Effector memory CD4-positive, alpha-beta T cell (primary cell): ENCODE data around the gene NCMAP.
"Not testable (repeated sequence)": the region's sequence is repeated elsewhere in the genome, so short reads cannot be mapped to it uniquely, and the experiment has no call there.

Experiments used
- DNase-seq, 3 donors: peaks; one replicate each; pipeline ENCODE4 v3.0.0-alpha.2; 2020
- H3K27ac ChIP-seq: 2 replicates; pipeline ENCODE4 v1.7.0; 2013; ENCODE audit warnings: mild to moderate bottlenecking, low read length, moderate library complexity; ENCODE audit not compliant: insufficient read depth, poor library complexity, severe bottlenecking
- H3K27me3 ChIP-seq: replicated peaks from 2 replicates; pipeline ENCODE4 v1.7.0; 2013; ENCODE audit warnings: mild to moderate bottlenecking, low read length; ENCODE audit not compliant: insufficient read depth, control insufficient read depth, poor library complexity, severe bottlenecking
- H3K36me3 ChIP-seq: 2 replicates; pipeline ENCODE4 v1.7.0; 2013; ENCODE audit warnings: mild to moderate bottlenecking, low read length, moderate library complexity; ENCODE audit not compliant: control insufficient read depth, insufficient read depth
- H3K4me1 ChIP-seq: 2 replicates; pipeline ENCODE4 v1.7.0; 2013; ENCODE audit warnings: low read length, mild to moderate bottlenecking; ENCODE audit not compliant: control insufficient read depth, insufficient read depth, poor library complexity, severe bottlenecking
- H3K4me3 ChIP-seq: 2 replicates; pipeline ENCODE4 v1.7.0; 2013; ENCODE audit warnings: low read length, low read depth, mild to moderate bottlenecking; ENCODE audit not compliant: insufficient read depth, poor library complexity, severe bottlenecking
- H3K9me3 ChIP-seq: 2 replicates; pipeline ENCODE4 v1.7.0; 2013; ENCODE audit warnings: mild to moderate bottlenecking, low read length, moderate library complexity; ENCODE audit not compliant: control insufficient read depth

The NCMAP gene

GRCh38 chr1:24540906-24541710 lies 14.8 kb upstream of the NCMAP start:
- no peak for DNase-seq
- no peaks in the 10 kb centered on the region for H3K36me3 ChIP-seq
- H3K9me3 ChIP-seq, result no peaks in the 10 kb centered on the region
- H3K4me3 ChIP-seq, result no peak overlapping the region
- peaks cover 42% of the 10 kb centered on the region for H3K4me1 ChIP-seq
- no peak overlapping the region for H3K27ac ChIP-seq
- H3K27me3 ChIP-seq, result no peaks in the 10 kb centered on the region

DNA sequence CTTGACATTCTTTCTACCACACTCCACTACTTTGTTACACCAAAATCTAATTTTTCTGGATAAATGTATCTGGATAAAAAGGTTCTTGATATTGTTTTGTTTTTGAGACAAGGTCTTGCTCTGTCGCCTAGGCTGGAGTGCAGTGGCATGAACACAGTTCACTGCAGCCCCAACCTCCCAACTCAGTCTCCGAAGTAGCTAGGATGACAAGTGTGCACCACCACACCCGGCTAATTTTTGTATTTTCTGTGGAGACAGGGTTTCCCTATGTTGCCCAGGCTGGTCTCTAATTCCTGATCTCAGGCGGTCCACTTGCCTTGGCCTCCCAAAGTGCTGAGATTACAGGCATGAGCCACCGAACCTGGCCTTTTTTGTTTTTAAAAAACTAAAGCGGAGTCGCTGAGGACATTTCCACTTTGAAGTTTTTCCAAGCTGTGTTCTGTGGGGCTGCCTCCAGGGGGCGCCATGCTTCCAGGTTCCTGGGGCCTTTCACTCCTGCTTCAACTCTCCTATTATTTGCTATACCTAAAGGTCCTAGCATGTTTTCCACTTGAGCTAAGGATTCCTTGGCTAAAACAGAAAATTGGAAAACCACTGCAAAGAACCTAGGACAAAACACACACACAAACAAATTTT lies 14.1 kb upstream of the NCMAP start:
- H3K4me3 ChIP-seq, result no peak overlapping the region
- no peak for DNase-seq
- peaks cover 38% of the 10 kb centered on the region for H3K4me1 ChIP-seq
- H3K27me3 ChIP-seq, result no peaks in the 10 kb centered on the region
- no peak overlapping the region for H3K27ac ChIP-seq
- no peaks in the 10 kb centered on the region for H3K36me3 ChIP-seq
- no peaks in the 10 kb centered on the region for H3K9me3 ChIP-seq

GRCh38 chr1:24544239-24544638 lies 11.6 kb upstream of the NCMAP start:
- Histone ChIP-seq H3K27ac (no peak overlapping the region), H3K27me3 (no peaks in the 10 kb centered on the region)

GRCh38 chr1:24545662-24546061 lies 10.2 kb upstream of the NCMAP start:
- H3K36me3 ChIP-seq, result no peaks in the 10 kb centered on the region
- H3K4me3 ChIP-seq, result no peak overlapping the region
- no peak for DNase-seq
- no peaks in the 10 kb centered on the region for H3K9me3 ChIP-seq
- peaks cover 21% of the 10 kb centered on the region for H3K4me1 ChIP-seq
- H3K27me3 ChIP-seq, result no peaks in the 10 kb centered on the region
- no peak overlapping the region for H3K27ac ChIP-seq

More at GRCh38 chr1:24544239-24544638, 11.6 kb upstream of the NCMAP start:
- DNase-seq, result no peak
- Histone ChIP-seq H3K9me3 (no peaks in the 10 kb centered on the region), H3K4me1 (peaks cover 31% of the 10 kb centered on the region), H3K4me3 (no peak overlapping the region), H3K36me3 (no peaks in the 10 kb centered on the region)

GRCh38 chr1:24547195-24547594 lies 8.7 kb upstream of the NCMAP start:
- no peaks in the 10 kb centered on the region for H3K9me3 ChIP-seq
- H3K36me3 ChIP-seq, result no peaks in the 10 kb centered on the region
- peaks cover 11% of the 10 kb centered on the region for H3K4me1 ChIP-seq
- no peaks in the 10 kb centered on the region for H3K27me3 ChIP-seq
- no peak overlapping the region for H3K27ac ChIP-seq
- no peak overlapping the region for H3K4me3 ChIP-seq
- DNase-seq, result no peak

GRCh38 chr1:24548070-24548469 lies 7.8 kb upstream of the NCMAP start:
- no peaks in the 10 kb centered on the region for H3K9me3 ChIP-seq
- no peak overlapping the region for H3K4me3 ChIP-seq
- peaks cover 11% of the 10 kb centered on the region for H3K4me1 ChIP-seq
- no peaks in the 10 kb centered on the region for H3K27me3 ChIP-seq
- no peak overlapping the region for H3K27ac ChIP-seq
- no peaks in the 10 kb centered on the region for H3K36me3 ChIP-seq
- DNase-seq, result no peak

- not testable (repeated sequence) for H3K27me3 ChIP-seq, DNase-seq, H3K9me3 ChIP-seq, H3K4me3 ChIP-seq, H3K36me3 ChIP-seq, H3K27ac ChIP-seq
- peaks cover 11% of the 10 kb centered on the region for H3K4me1 ChIP-seq
These were observed 6.7 kb upstream of the NCMAP start for GRCh38 chr1:24549210-24549609.

- no peak for DNase-seq
- Histone ChIP-seq H3K27me3 (peaks cover 6% of the 10 kb centered on the region), H3K27ac (no peak overlapping the region), H3K9me3 (no peaks in the 10 kb centered on the region), H3K4me3 (no peak overlapping the region), H3K36me3 (no peaks in the 10 kb centered on the region), H3K4me1 (peaks cover 9% of the 10 kb centered on the region)
These were observed 4.5 kb upstream of the NCMAP start for GRCh38 chr1:24551290-24551959.

- DNase-seq, result no peak
- Histone ChIP-seq H3K27ac (no peak overlapping the region), H3K27me3 (peaks cover 6% of the 10 kb centered on the region)
These were observed 3.8 kb upstream of the NCMAP start for GRCh38 chr1:24551960-24552571.

More at GRCh38 chr1:24551960-24552571, 3.8 kb upstream of the NCMAP start:
- Histone ChIP-seq H3K4me3 (no peak overlapping the region), H3K4me1 (peaks cover 12% of the 10 kb centered on the region), H3K36me3 (no peaks in the 10 kb centered on the region), H3K9me3 (no peaks in the 10 kb centered on the region)
